Right cardiac atrium (tissue), 5 donors: Measurements from ENCODE around the gene MT1E. TPM values are rescaled to one million over a fixed set of nuclear protein-coding genes. Genes with fewer than 3 reads are reported as not detected.

ENCODE experiments used
- ATAC-seq, 2 donors: fragments of 200-7000 bp; cut with Tn5 transposase; one replicate each; pipeline versions ENCODE4 v1.8.0 to v1.9.1; 2020; ENCODE audit warnings: moderate library complexity in 2 of 2, mild to moderate bottlenecking in 1 of 2
- DNase-seq, 3 donors: peaks; one replicate each; pipeline ENCODE4 v3.0.0-alpha.2; 2020
- H3K27ac ChIP-seq: one replicate; pipeline ENCODE4 v1.5.1; 2013; ENCODE audit warnings: mild to moderate bottlenecking, low read length, control low read depth, moderate library complexity
- H3K27me3 ChIP-seq: one replicate; pipeline ENCODE4 v1.6.1; 2013; ENCODE audit not compliant: control insufficient read depth, insufficient read depth
- H3K4me1 ChIP-seq: one replicate; pipeline ENCODE4 v1.6.1; 2013; ENCODE audit warnings: low read length; ENCODE audit not compliant: control insufficient read depth, insufficient read depth
- H3K4me3 ChIP-seq: one replicate; pipeline ENCODE4 v1.5.1; 2013; ENCODE audit warnings: low read length, control low read depth
- H3K9me3 ChIP-seq: one replicate; pipeline ENCODE4 v1.6.1; 2013; ENCODE audit warnings: low read length; ENCODE audit not compliant: control insufficient read depth
- WGBS: extraction: QIAGEN DNeasy Blood & Tissue Kit; methylation state at CpG from one replicate; pipeline ENCODE4 v1.1.7; 2013; 5-methylcytosine and 5-hydroxymethylcytosine counted together
- intact Hi-C, 4 donors: fragments of 100-400 bp; cut with DNase I; formaldehyde crosslinking; loops; one replicate each; pipeline versions ENCODE4 v1.11.0 to v1.14.0; 2022 to 2023
- polyA plus RNA-seq: library from polyadenylated mRNA; stranded (reverse); fragments of 200-250 nt; gene quantifications from one replicate; pipeline ENCODE4 v1.2.3, GENCODE V29; 2013
- total RNA-seq, 4 donors: library from RNA; stranded (reverse); fragmentation: NEBNext Ultra II Directional; extraction: Animal tissue kit (Norgen Biotek cat#: 25700); gene quantifications; one replicate each; pipeline ENCODE4 v1.2.1, GENCODE V29; 2021
- donor health status: healthy with polysubstance abuse.
- donor health status: DM: no; HTN: yes; CAD: no.
- donor health status: DM: no; HTN: no; CAD: no.
- donor health status: DM: no; HTN: yes; CAD: no; lungs with severe emphysema.
- donor health status: DM: yes; HTN: yes; CAD: no.

Gene MT1E
- total and polyA plus RNA-seq, 5 donors = 58.7 to 129 (median 72.7) TPM

DNA sequence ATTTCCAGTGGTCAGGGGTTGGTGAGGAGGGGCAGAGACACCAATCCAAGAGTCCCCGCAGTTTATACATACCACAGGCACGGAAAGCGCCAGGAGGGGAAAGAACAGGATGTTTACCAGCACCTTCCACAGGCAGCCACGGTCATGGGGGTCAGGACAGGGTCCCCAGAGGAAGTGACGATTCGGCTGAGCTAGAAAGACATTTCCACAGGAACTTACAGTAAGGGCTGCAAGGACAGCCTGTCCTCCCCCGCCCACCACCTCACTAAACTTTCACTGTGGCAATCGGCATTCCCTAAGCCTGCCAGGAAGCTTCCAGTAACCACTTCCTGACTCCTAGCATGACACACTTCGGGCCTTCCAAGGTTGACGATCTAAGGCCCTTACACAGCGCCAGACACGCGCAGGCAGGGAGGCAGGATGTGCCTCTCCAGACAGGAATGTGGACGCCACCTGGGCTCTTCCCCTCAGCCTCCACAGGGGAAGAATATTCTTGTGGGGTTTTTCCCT lies 18.4 kb upstream of the MT1E start:
- DNase-seq = peak; percentile 75 to 85 (median 85)
- 45% methylated on average over 14 of the region's 14 CpGs for WGBS
- Histone ChIP-seq H3K9me3 (no peaks in the 10 kb centered on the region), H3K27ac (peak overlapping the region; percentile 92), H3K27me3 (no peaks in the 10 kb centered on the region), H3K4me1 (peaks cover 17% of the 10 kb centered on the region), H3K4me3 (no peak overlapping the region)
- intact Hi-C loops = loop anchor here in 2 of 4 donors (10.0 kb wide), 2 partner anchors 88 to 98 kb away; no protein-coding TSS in a partner anchor
- ATAC-seq = peak; percentile 21 to 68

DNA sequence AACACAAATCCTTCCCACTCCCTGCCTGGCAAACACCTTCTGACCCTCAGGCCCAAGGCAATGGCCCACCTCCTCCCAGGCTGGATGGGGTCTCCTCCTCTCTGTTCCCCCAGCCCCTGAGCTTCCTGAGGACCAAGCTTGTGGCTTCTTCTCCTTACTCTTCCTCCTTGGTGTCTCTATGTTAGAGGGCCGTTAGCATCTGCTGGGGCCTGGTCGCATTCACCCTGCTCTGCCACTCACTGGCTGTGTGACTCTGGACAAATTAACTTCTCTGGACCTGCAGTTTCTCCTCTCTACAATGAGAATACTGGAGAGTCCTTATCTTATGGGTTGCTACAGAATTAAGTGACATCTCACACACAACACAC lies 17.9 kb upstream of the MT1E start:
- 66% methylated on average over 2 of the region's 2 CpGs for WGBS
- no peaks in the 10 kb centered on the region for H3K9me3 ChIP-seq
- no peak for DNase-seq
- intact Hi-C loops = loop anchor here in 3 of 4 donors (2.0 to 10.0 kb wide), 3 partner anchors 17 to 97 kb away; partner anchors contain the start of gene MT1E (in 1 of the 3)
- H3K27me3 ChIP-seq = no peaks in the 10 kb centered on the region
- peak overlapping the region; percentile 92 for H3K27ac ChIP-seq
- no peak overlapping the region for H3K4me3 ChIP-seq
- H3K4me1 ChIP-seq = peaks cover 17% of the 10 kb centered on the region
- ATAC-seq = no peak

- H3K27ac ChIP-seq = peak within 1 kb of the TSS; percentile 92
- WGBS = 5% methylated on average over 62 of the region's 62 CpGs
- peak within 1 kb of the TSS; percentile 68 for H3K4me3 ChIP-seq
- intact Hi-C loops = loop anchor here in 3 of 4 donors (2.0 to 10.0 kb wide), 3 partner anchors 17 to 97 kb away; partner anchors contain the start of gene MT1E (in 1 of the 3)
- peak; percentile 88 to 90 for ATAC-seq
- H3K9me3 ChIP-seq = no peaks in the 10 kb centered on the region
- DNase-seq = peak; percentile 96 to 99 (median 98)
- no peaks in the 10 kb centered on the region for H3K27me3 ChIP-seq
- peaks cover 17% of the 10 kb centered on the region for H3K4me1 ChIP-seq
Observed at GRCh38 chr16:56608043-56608875, 17.3 kb upstream of the MT1E start, which contains the start of gene MT2A. Gene MT2A (plus strand): TSS chr16:56608584. CDS start chr16:56608656, 72 bp downstream.

DNA sequence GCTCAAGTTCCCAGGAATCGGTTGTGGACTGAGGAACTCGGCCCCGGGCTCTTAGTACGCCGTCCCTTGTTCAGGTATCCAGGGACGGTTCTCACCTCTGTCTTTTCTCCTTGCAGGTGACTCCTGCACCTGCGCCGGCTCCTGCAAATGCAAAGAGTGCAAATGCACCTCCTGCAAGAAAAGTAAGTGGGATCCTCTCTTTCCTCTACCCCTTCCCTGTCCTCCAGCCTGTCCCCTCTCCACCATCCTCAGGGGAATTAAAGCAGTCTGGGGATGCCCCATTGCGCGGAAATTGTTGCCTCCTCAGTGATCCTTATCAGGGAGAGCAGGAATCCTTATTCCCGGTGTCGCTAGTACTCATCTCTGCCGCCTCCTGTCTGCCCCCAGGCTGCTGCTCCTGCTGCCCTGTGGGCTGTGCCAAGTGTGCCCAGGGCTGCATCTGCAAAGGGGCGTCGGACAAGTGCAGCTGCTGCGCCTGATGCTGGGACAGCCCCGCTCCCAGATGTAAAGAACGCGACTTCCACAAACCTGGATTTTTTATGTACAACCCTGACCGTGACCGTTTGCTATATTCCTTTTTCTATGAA lies 16.6 kb upstream of the MT1E start:
- H3K4me3 ChIP-seq = peak overlapping the region; percentile 68
- peaks cover 17% of the 10 kb centered on the region for H3K4me1 ChIP-seq
- H3K9me3 ChIP-seq = no peaks in the 10 kb centered on the region
- DNase-seq = peak in 2 of 3 donors; percentile 23 to 67
- no peak for ATAC-seq
- H3K27ac ChIP-seq = peak overlapping the region; percentile 90
- no peaks in the 10 kb centered on the region for H3K27me3 ChIP-seq
- 1% methylated on average over 21 of the region's 21 CpGs for WGBS
- intact Hi-C loops = loop anchor here in 3 of 4 donors (2.0 to 10.0 kb wide), 3 partner anchors 16 to 96 kb away; partner anchors contain the start of gene MT1E (in 1 of the 3)

- Histone ChIP-seq H3K27me3 (no peaks in the 10 kb centered on the region), H3K9me3 (no peaks in the 10 kb centered on the region), H3K27ac (peak overlapping the region; percentile 90), H3K4me1 (peaks cover 17% of the 10 kb centered on the region), H3K4me3 (peak overlapping the region; percentile 68)
- ATAC-seq = peak in 1 of 2 donors; percentile 3
- under 1% methylated on average over 6 of the region's 6 CpGs for WGBS
- DNase-seq = peak in 2 of 3 donors; percentile 60 to 80
- intact Hi-C loops = loop anchor here in 3 of 4 donors (2.0 to 10.0 kb wide), 3 partner anchors 15 to 95 kb away; partner anchors contain the start of gene MT1E (in 1 of the 3)
Observed at GRCh38 chr16:56609463-56609921, 16.1 kb upstream of the MT1E start.

DNA sequence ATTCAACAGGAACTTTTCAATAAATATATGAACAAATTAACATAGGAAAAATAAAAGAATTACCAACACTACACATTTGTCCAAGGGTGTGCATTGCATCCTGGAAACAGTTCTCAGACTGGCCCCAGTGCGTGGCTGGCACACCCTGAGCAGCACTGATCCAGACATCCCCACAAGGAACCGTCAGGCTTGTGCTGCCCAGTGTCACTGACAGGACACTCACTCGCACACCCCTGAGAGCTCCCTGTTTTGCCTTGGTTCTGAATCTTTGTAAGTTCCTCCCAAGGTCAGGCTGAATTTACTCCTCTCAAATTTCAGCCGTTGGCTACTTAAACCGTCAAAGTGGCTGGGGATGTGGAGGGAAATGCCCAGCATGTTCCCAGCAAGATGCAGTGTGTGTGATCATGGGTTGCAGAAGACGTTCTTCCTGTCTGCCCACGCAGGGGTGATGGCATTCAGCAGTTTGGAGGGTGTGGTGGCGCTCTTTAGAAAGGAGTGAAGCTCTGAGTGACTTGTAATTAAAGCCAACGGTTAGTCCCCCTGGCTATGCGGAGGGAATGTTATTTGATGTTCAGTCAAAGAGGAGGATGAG lies 15.5 kb upstream of the MT1E start:
- intact Hi-C loops = no loop called here
- WGBS = 15% methylated on average over 10 of the region's 10 CpGs
- H3K27me3 ChIP-seq = no peaks in the 10 kb centered on the region
- no peak overlapping the region for H3K4me3 ChIP-seq
- no peaks in the 10 kb centered on the region for H3K9me3 ChIP-seq
- peaks cover 17% of the 10 kb centered on the region for H3K4me1 ChIP-seq
- peak overlapping the region; percentile 92 for H3K27ac ChIP-seq
- ATAC-seq (peak in 1 of 2 donors; percentile 6), DNase-seq (peak; percentile 57 to 77 (median 77))

DNA sequence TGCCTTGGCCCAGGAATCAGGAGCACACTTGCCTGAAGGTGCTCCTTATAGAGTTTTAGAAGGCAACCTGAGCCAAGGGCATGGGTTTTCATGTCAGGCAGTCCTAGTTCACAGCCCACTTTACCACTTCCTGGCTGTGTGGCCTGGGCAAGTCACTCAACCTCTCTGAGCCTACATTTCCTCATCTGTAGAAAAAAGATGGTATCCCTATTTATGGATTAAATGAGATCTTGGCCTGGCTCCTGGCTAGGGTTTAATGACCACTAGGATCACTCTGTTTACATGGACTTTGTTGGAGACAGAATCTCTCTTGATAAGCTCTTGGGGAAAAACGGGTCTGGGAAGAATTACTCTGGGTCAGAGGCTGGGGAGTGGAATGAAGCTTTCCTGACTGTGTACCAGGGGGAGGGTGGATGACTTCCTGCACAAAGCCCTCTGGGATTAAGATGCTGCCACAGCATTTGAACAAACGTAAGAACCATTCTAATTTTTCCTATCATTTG lies 14.9 kb upstream of the MT1E start:
- Histone ChIP-seq H3K27ac (peak overlapping the region; percentile 92), H3K4me3 (no peak overlapping the region), H3K9me3 (no peaks in the 10 kb centered on the region), H3K27me3 (no peaks in the 10 kb centered on the region), H3K4me1 (peaks cover 17% of the 10 kb centered on the region)
- ATAC-seq (peak in 1 of 2 donors; percentile 2), DNase-seq (peak in 1 of 3 donors; percentile 22)
- WGBS = 18% methylated on average over 2 of the region's 2 CpGs
- intact Hi-C loops = no loop called here

DNA sequence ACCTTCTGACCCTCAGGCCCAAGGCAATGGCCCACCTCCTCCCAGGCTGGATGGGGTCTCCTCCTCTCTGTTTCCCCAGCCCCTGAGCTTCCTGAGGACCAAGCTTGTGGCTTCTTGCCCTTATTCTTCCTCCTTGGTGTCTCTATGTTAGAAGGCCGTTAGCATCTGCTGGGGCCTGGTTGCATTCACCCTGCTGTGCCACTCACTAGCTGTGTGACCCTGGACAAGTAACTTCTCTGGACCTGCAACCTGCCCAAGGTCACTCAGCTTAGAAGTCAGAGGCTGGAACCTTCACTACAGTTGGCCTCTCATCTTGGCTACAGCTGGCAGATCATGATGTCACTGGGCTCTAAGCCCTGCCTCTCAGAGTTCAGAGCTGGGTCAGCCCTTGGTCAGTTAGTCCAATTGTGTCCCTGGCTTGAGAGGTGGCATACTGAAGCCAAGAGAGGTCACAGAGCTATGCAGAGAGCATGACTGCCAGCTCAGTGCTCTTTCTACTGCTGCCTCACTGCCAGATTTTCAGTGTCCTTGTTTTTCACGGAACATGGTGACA lies 14.2 kb upstream of the MT1E start:
- peaks cover 11% of the 10 kb centered on the region for H3K4me1 ChIP-seq
- peak overlapping the region; percentile 94 for H3K27ac ChIP-seq
- DNase-seq = peak; percentile 82 to 90 (median 83)
- WGBS = 42% methylated on average over 2 of the region's 2 CpGs
- no peak overlapping the region for H3K4me3 ChIP-seq
- ATAC-seq = peak; percentile 43 to 64
- H3K9me3 ChIP-seq = no peaks in the 10 kb centered on the region
- intact Hi-C loops = no loop called here
- H3K27me3 ChIP-seq = no peaks in the 10 kb centered on the region

DNA sequence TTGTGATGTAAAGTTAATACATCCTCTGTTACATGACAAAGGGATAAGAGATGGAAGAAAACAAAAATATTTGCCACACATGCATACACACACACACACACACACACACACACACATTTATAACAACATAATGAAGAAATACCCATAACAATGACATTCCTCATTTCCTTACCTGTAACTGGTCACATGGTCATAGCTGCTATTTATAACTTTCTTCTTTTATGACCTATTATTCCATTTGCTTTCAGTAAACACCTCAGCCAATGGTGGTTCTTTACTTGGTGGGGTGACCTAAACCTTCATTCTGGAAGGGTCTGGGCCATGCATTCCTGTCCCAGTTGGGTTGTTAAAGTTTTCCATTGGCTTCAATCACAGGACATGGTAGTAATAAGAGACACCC lies 11.9 kb upstream of the MT1E start:
- H3K4me1 ChIP-seq = peaks cover 17% of the 10 kb centered on the region
- H3K9me3 ChIP-seq = no peaks in the 10 kb centered on the region
- H3K4me3 ChIP-seq = no peak overlapping the region
- no peaks in the 10 kb centered on the region for H3K27me3 ChIP-seq
- ATAC-seq (no peak), DNase-seq (no peak)
- intact Hi-C loops = no loop called here
- H3K27ac ChIP-seq = no peak overlapping the region

GRCh38 chr16:56614549-56614991 lies 11.0 kb upstream of the MT1E start:
- Histone ChIP-seq H3K4me3 (no peak overlapping the region), H3K4me1 (peaks cover 19% of the 10 kb centered on the region), H3K27me3 (no peaks in the 10 kb centered on the region), H3K27ac (no peak overlapping the region), H3K9me3 (no peaks in the 10 kb centered on the region)
- intact Hi-C loops = no loop called here
- ATAC-seq (no peak), DNase-seq (no peak)
